ENCODE measurements around the gene BCKDHB.
"Not testable (repeated sequence)": the region's sequence is repeated elsewhere in the genome, so short reads cannot be mapped to it uniquely, and the experiment has no call there.

Gene BCKDHB

GRCh38 chr6:80277501-80277900 is 171.0 kb downstream of the BCKDHB start:
- no peaks in the 10 kb centered on the region for H3K9me3 ChIP-seq (ENCODE audit: control insufficient read depth, insufficient read depth, low read length)
- no peaks in the 10 kb centered on the region for H3K36me3 ChIP-seq (ENCODE audit: insufficient read depth, low read length)
- H3K9ac ChIP-seq (ENCODE audit: low read depth, low read length): no peak overlapping the region
- no peaks in the 10 kb centered on the region for H3K4me1 ChIP-seq (ENCODE audit: insufficient read depth, low read length)

- no peaks in the 10 kb centered on the region for H3K4me1 ChIP-seq (ENCODE audit: insufficient read depth, low read length)
- no peak overlapping the region for H3K9ac ChIP-seq (ENCODE audit: low read depth, low read length)
- H3K36me3 ChIP-seq (ENCODE audit: insufficient read depth, low read length): no peaks in the 10 kb centered on the region
- H3K9me3 ChIP-seq (ENCODE audit: control insufficient read depth, insufficient read depth, low read length): no peaks in the 10 kb centered on the region
Measured at GRCh38 chr6:80280262-80281010, 174.0 kb downstream of the BCKDHB start.

GRCh38 chr6:80282913-80283554 is 176.6 kb downstream of the BCKDHB start:
- Histone ChIP-seq H3K9me3 (ENCODE audit: control insufficient read depth, insufficient read depth, low read length) (no peaks in the 10 kb centered on the region), H3K9ac (ENCODE audit: low read depth, low read length) (no peak overlapping the region), H3K36me3 (ENCODE audit: insufficient read depth, low read length) (no peaks in the 10 kb centered on the region), H3K4me1 (ENCODE audit: insufficient read depth, low read length) (no peaks in the 10 kb centered on the region)

- H3K9me3 ChIP-seq (ENCODE audit: control insufficient read depth, insufficient read depth, low read length): no peaks in the 10 kb centered on the region; the same call in 1 of the 2 replicates
- H3K36me3 ChIP-seq (ENCODE audit: insufficient read depth, low read length): no peaks in the 10 kb centered on the region
- H3K9ac ChIP-seq (ENCODE audit: low read depth, low read length): no peak overlapping the region
- no peaks in the 10 kb centered on the region for H3K4me1 ChIP-seq (ENCODE audit: insufficient read depth, low read length)
Measured at GRCh38 chr6:80287112-80287511, 180.6 kb downstream of the BCKDHB start.

GRCh38 chr6:80287607-80288006 is 181.1 kb downstream of the BCKDHB start:
- Histone ChIP-seq H3K4me1 (ENCODE audit: insufficient read depth, low read length) (no peaks in the 10 kb centered on the region), H3K9ac (ENCODE audit: low read depth, low read length) (no peak overlapping the region), H3K9me3 (ENCODE audit: control insufficient read depth, insufficient read depth, low read length) (no peaks in the 10 kb centered on the region; the same call in 1 of the 2 replicates), H3K36me3 (ENCODE audit: insufficient read depth, low read length) (no peaks in the 10 kb centered on the region)

- H3K9ac ChIP-seq (ENCODE audit: low read depth, low read length): no peak overlapping the region
- H3K4me1 ChIP-seq (ENCODE audit: insufficient read depth, low read length): no peaks in the 10 kb centered on the region
- no peaks in the 10 kb centered on the region for H3K36me3 ChIP-seq (ENCODE audit: insufficient read depth, low read length)
- H3K9me3 ChIP-seq (ENCODE audit: control insufficient read depth, insufficient read depth, low read length): peaks cover 5% of the 10 kb centered on the region
Measured at GRCh38 chr6:80289727-80290126, 183.3 kb downstream of the BCKDHB start.

- H3K9ac ChIP-seq (ENCODE audit: low read depth, low read length): not testable (repeated sequence)
Measured at GRCh38 chr6:80294531-80294930, 188.1 kb downstream of the BCKDHB start.

GRCh38 chr6:80302716-80303115 is 196.2 kb downstream of the BCKDHB start:
- Histone ChIP-seq H3K36me3 (ENCODE audit: insufficient read depth, low read length) (no peaks in the 10 kb centered on the region), H3K9me3 (ENCODE audit: control insufficient read depth, insufficient read depth, low read length) (peaks cover 4% of the 10 kb centered on the region; the same call in 1 of the 2 replicates), H3K4me1 (ENCODE audit: insufficient read depth, low read length) (no peaks in the 10 kb centered on the region), H3K9ac (ENCODE audit: low read depth, low read length) (no peak overlapping the region)

More at GRCh38 chr6:80294531-80294930, 188.1 kb downstream of the BCKDHB start:
- not testable (repeated sequence) for H3K9me3 ChIP-seq (ENCODE audit: control insufficient read depth, insufficient read depth, low read length); H3K36me3 ChIP-seq (ENCODE audit: insufficient read depth, low read length); H3K4me1 ChIP-seq (ENCODE audit: insufficient read depth, low read length)

GRCh38 chr6:80304014-80304413 is 197.5 kb downstream of the BCKDHB start:
- peaks cover 3% of the 10 kb centered on the region; the same call in 1 of the 2 replicates for H3K9me3 ChIP-seq (ENCODE audit: control insufficient read depth, insufficient read depth, low read length)
- no peak overlapping the region for H3K9ac ChIP-seq (ENCODE audit: low read depth, low read length)
- no peaks in the 10 kb centered on the region for H3K36me3 ChIP-seq (ENCODE audit: insufficient read depth, low read length)

GRCh38 chr6:80314531-80314930 is 208.1 kb downstream of the BCKDHB start:
- Histone ChIP-seq H3K9ac (ENCODE audit: low read depth, low read length) (no peak overlapping the region), H3K36me3 (ENCODE audit: insufficient read depth, low read length) (no peaks in the 10 kb centered on the region), H3K4me1 (ENCODE audit: insufficient read depth, low read length) (no peaks in the 10 kb centered on the region), H3K9me3 (ENCODE audit: control insufficient read depth, insufficient read depth, low read length) (no peaks in the 10 kb centered on the region; the same call in none of the 2 replicates)

More at GRCh38 chr6:80304014-80304413, 197.5 kb downstream of the BCKDHB start:
- no peaks in the 10 kb centered on the region for H3K4me1 ChIP-seq (ENCODE audit: insufficient read depth, low read length)

GRCh38 chr6:80316686-80317231 is 210.3 kb downstream of the BCKDHB start:
- H3K9me3 ChIP-seq (ENCODE audit: control insufficient read depth, insufficient read depth, low read length): no peaks in the 10 kb centered on the region
- no peaks in the 10 kb centered on the region for H3K36me3 ChIP-seq (ENCODE audit: insufficient read depth, low read length)
- no peak overlapping the region for H3K9ac ChIP-seq (ENCODE audit: low read depth, low read length)
- no peaks in the 10 kb centered on the region for H3K4me1 ChIP-seq (ENCODE audit: insufficient read depth, low read length)

GRCh38 chr6:80319196-80319595 is 212.7 kb downstream of the BCKDHB start:
- H3K36me3 ChIP-seq (ENCODE audit: insufficient read depth, low read length): no peaks in the 10 kb centered on the region
- H3K9ac ChIP-seq (ENCODE audit: low read depth, low read length): no peak overlapping the region
- no peaks in the 10 kb centered on the region for H3K4me1 ChIP-seq (ENCODE audit: insufficient read depth, low read length)
- H3K9me3 ChIP-seq (ENCODE audit: control insufficient read depth, insufficient read depth, low read length): no peaks in the 10 kb centered on the region

- no peaks in the 10 kb centered on the region for H3K4me1 ChIP-seq (ENCODE audit: insufficient read depth, low read length)
- no peak overlapping the region for H3K9ac ChIP-seq (ENCODE audit: low read depth, low read length)
- no peaks in the 10 kb centered on the region for H3K9me3 ChIP-seq (ENCODE audit: control insufficient read depth, insufficient read depth, low read length)
- no peaks in the 10 kb centered on the region for H3K36me3 ChIP-seq (ENCODE audit: insufficient read depth, low read length)
Measured at GRCh38 chr6:80321011-80321410, 214.5 kb downstream of the BCKDHB start.

- H3K9ac ChIP-seq (ENCODE audit: low read depth, low read length): no peak overlapping the region
- no peaks in the 10 kb centered on the region for H3K9me3 ChIP-seq (ENCODE audit: control insufficient read depth, insufficient read depth, low read length)
- H3K4me1 ChIP-seq (ENCODE audit: insufficient read depth, low read length): peaks cover 12% of the 10 kb centered on the region; the same call in 1 of the 2 replicates
- H3K36me3 ChIP-seq (ENCODE audit: insufficient read depth, low read length): no peaks in the 10 kb centered on the region
Measured at GRCh38 chr6:80325742-80326141, 219.3 kb downstream of the BCKDHB start.

GRCh38 chr6:80328652-80329051 is 222.2 kb downstream of the BCKDHB start:
- no peaks in the 10 kb centered on the region for H3K9me3 ChIP-seq (ENCODE audit: control insufficient read depth, insufficient read depth, low read length)
- peaks cover 34% of the 10 kb centered on the region for H3K4me1 ChIP-seq (ENCODE audit: insufficient read depth, low read length)
- no peak overlapping the region for H3K9ac ChIP-seq (ENCODE audit: low read depth, low read length)
- no peaks in the 10 kb centered on the region for H3K36me3 ChIP-seq (ENCODE audit: insufficient read depth, low read length)
